SIG-M5 treated with dmso at 0.1 percent for 504 hours (cell line): Measurements from ENCODE around the gene SEZ6L.
A peak's percentile ranks its signal among the peaks of the same experiment; 100 is the strongest.

Source experiments
- DNase-seq: peaks from one replicate; lab custom pipeline; 2025; ENCODE audit not compliant: unreplicated experiment; lab: John Stamatoyannopoulos, UW

The SEZ6L gene

DNA sequence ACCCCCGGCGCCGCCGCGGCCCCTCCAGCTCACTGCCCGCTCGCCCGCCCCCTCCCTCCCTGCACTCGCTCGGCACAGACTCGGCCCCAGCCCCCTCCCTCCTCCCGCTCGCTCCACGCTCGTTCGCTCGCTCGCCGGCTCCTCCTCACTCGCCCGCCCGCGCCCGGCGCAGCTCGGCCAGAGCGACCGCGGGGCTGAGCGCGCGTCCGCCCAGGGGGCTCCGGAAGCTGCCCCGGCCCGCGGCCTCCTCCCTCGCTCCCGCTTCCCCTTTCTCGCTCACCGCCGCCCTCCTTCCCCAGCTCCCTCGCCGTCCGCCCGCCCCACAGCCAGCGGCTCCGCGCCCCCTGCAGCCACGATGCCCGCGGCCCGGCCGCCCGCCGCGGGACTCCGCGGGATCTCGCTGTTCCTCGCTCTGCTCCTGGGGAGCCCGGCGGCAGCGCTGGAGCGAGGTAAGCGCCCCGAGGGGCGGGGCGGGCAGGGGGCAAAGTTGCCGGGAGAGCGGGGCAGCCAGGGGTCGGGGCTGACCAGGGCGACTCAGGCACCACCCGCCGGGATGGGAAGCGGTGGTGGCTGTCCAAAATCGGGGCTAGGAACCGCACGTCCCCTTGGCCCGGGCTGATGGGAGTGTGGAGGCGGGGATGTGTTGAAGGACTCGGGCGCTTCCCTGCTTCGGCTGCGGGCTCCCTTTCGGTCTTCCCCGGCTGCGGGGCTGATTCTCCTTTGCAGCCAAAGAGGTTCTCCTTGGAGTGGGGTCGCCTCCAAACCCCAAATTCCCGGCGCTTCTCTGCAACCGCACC lies at the start of gene SEZ6L:
Gene SEZ6L (plus strand): TSS at position 148 of the 797 bp plus-strand sequence. CDS start 208 bp downstream, at position 356.
- peak; percentile 9 for DNase-seq

DNA sequence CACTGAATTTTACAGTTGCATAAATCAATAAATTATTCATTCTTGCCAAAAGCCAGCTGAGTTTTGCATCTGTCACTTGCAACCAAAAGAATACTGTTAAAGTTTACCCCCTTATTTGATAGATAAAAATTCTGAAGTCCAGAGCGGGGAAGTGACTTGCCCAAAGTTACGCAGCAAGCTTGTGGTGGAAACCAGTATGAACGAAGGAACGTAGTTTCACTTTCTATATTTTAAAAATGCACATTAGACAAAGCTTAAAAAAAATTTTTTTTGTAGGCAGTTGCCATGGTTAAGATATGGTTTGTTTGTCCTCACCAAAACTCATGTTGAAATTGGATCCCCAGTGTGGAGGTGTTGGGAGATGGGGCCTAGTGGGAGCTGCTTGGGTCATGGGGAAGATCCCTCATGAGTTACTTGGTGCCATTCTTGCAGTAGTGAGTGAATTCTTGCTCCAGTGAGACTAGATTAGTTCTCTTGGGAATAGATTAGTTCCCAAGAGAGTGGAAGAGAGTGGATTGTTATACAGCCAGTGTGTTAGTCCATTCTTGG lies 46.3 kb upstream of the SEZ6L start:
- no peak for DNase-seq

DNA sequence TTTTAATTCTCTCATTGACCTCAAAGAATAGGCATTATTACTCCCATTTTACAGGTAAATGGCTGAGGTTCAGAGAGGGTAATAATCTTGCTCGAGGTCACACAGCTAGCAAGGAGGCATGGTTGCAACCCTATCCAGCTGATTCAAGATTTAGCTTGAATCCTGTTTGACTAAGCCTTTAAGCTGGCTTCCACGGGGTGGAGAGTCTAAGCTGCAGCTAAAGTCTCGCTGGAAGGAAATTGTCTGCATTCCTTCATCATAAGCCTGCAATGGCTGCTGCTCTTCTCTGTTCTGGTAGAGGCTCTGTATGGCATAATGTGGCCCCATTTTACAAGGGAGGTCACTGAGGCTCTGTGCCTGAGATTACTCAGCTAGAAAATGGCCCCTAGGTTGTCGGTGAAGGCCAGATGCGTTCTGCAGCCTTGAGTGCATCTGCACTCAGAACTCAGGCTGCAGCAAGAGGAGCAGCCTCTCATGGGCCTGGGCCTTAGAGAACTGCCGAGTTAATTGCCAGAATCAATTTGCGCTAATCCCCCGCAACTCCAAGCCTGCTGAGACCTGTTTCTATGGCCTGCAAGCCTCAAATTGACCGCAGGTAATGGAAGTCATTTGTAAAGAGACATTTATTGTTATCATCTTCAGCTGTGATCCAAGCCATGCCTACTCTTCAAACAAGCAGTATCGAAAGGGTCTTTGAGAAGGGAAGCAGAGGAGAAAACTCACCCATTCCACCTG lies 44.1 kb upstream of the SEZ6L start:
- no peak for DNase-seq

DNA sequence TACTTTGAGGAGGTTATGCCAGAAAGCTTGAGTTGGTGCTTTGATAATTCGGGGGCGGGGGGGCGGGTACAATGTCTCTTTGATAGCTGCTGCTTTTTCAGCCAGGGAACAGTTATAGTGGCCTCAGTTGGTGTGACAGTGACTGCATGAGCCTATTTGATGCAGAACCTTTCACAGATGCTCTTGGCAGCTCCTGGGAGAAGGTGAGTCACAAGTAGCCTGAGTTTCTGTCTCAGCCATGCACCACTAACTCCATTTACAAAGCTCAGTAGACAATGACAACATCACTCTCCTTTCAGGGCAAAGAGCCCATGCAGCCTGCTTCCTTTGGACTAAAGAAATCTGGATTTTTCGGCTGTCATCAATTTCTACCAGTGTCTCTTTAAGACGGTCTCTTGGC lies 42.1 kb upstream of the SEZ6L start:
- DNase-seq = no peak

GRCh38 chr22:26127556-26127955 lies 41.7 kb upstream of the SEZ6L start:
- DNase-seq = no peak

DNA sequence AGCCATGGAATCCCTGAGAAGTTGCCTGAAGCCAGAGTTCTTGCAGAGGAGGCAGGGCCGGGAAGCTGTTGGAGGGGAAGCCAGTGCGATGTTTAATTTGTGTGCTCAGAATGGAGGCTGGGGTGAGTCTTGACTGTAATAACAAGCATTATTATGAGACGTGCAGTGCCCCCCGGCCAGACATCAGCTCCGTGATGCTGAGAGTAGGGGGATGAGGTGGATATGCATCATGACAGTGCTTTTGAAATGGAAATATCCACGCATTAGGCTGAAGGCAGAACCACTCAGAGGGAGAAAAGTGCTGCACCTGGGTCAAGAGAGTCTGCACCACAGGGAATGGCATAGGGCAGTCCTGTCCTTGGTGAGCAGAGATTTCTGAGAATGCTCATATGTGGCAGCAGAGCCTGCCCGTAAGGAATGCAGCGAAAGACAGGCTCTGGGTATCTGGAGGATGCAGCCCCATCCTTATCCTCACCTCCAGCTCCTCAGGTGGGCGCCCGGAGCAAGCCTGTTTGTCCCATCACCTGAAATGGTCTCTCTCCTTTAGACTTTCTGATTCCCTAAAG lies 37.6 kb upstream of the SEZ6L start:
- DNase-seq = no peak

- DNase-seq = no peak
These were observed 34.5 kb upstream of the SEZ6L start for GRCh38 chr22:26134654-26135330.

GRCh38 chr22:26135806-26136205 lies 33.5 kb upstream of the SEZ6L start:
- no peak for DNase-seq

GRCh38 chr22:26139310-26139709 lies 30.0 kb upstream of the SEZ6L start:
- no peak for DNase-seq

- DNase-seq = no peak
These were observed 27.4 kb upstream of the SEZ6L start for GRCh38 chr22:26141831-26142230.

- no peak for DNase-seq
These were observed 25.4 kb upstream of the SEZ6L start for GRCh38 chr22:26143806-26144325.

GRCh38 chr22:26159886-26160285 lies 9.4 kb upstream of the SEZ6L start:
- DNase-seq = no peak

DNA sequence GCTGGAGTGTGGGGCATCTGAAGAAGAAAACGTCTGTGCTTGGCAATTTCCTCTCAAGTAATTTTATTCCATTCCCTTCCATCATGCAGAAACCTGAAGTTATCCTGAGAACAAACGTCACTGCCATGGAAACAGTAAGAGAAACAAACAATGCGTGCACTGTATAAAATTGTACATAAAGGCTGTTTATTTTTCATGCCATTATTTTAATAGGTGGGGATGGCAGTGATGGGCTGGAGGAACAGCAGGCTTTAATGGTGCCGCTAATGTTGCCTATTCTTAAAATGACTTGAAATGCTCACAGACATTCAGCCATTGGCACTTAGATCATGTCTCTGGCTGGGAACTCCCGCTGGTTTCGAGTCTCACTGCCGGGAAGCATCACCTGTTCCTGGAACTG lies 7.5 kb upstream of the SEZ6L start:
- no peak for DNase-seq

DNA sequence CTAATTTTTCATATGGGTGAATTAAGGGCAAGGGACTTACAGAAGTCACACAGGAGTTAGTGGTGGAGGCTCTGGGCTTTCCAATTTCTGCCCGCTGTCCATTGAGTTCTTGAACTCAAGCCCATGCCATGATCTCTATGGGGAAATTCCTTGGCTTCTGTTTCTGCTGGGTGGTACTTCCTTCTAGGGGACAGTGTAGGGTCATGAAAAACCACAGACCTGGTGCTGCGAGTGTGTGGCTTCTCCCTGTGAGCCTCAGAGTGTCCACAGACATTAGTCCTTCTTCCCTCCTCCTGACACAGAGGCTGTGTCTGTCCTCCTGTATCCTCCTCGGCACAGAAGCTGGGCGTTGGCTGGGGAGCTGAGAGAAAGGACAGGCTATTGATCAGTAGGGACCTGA lies 6.3 kb upstream of the SEZ6L start:
- no peak for DNase-seq

- DNase-seq = no peak
These were observed 5.1 kb upstream of the SEZ6L start for GRCh38 chr22:26164174-26164573.

GRCh38 chr22:26168330-26168851 lies 871 bp upstream of the SEZ6L start:
- DNase-seq = no peak

GRCh38 chr22:26168939-26169314 lies 335 bp upstream of the SEZ6L start:
- no peak for DNase-seq

GRCh38 chr22:26170112-26170492 lies 840 bp downstream of the SEZ6L start:
- DNase-seq = no peak

DNA sequence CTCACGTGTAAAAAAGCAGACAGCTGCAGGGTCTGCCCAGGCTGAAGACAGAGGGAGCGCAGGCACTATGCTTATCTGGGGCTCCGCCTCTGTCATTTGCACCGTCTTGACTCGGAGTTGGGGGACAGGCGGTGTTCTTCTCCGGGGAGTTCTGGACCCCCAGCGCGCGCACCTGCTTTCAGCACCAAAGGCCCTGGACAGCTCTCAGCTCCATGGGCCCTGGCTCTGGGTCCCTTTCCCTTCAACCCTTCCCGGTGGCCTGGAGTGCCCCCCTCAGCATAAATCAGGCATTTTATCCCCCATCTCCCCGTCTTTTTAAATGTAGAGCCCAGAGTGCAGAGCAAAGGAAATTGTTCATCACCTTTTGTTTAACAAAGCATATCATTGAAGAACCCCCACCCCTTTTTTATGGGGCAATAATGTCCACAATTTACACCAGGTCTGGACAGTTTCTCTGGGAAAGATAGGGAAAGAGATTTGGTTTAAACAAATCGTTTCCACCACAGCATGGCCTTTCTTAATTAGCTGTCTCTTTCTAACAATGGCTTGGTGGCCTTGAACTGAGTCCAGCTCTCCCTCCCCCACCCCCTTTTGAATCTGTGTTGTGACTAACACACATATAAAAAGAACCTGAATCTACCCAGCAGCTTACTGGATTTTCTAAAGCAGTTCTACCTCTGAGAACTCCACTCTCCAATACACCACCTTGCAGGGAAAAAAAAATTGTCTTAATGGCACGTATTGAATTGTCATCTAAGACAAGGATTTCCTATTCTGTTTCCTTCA lies 1.7 kb downstream of the SEZ6L start:
- DNase-seq = no peak

- peak; percentile 27 for DNase-seq
These were observed 3.2 kb downstream of the SEZ6L start for GRCh38 chr22:26172389-26172990.
